ENCODE data around the gene COMP.

GRCh38 chr19:18774782-18775444 lies 16.2 kb downstream of the COMP start:
- TF ChIP-seq CREB1 (CRISPR knock-in tag; IDR thresholded peaks at IDR 0.05) (no peak), IRF2 (CRISPR knock-in tag; IDR thresholded peaks at IDR 0.05; ENCODE audit: borderline replicate concordance, low read depth) (no peak), MAX (CRISPR knock-in tag; IDR thresholded peaks at IDR 0.05) (no peak), JUN (CRISPR knock-in tag; IDR thresholded peaks at IDR 0.05) (no peak), NFYB (CRISPR knock-in tag; conservative IDR thresholded peaks at IDR 0.05; ENCODE audit: low read depth) (no peak), CTCF (IDR thresholded peaks at IDR 0.05) (no peak), KAT7 (CRISPR knock-in tag; IDR thresholded peaks at IDR 0.05; ENCODE audit: borderline replicate concordance) (no peak), NFE2L1 (CRISPR knock-in tag; IDR thresholded peaks at IDR 0.05) (no peak)

Data from WTC11 (cell line).